SK-N-SH (cell line): ENCODE measurements around the gene SPINK5. TPM values are rescaled to one million over a fixed set of nuclear protein-coding genes. Genes with fewer than 3 reads are reported as not detected.

Experiments used
- CTCF ChIA-PET: fragments of 300-600, 350-600 bp; formaldehyde crosslinking; extraction: SDS; loops from one replicate; lab custom pipeline; 2021; lab: Yijun Ruan, JAX
- POLR2A ChIA-PET: fragments of 350-600 bp; sonication (Branson Sonifier 250); formaldehyde crosslinking; extraction: SDS; loops from one replicate; lab custom pipeline; 2020; ENCODE audit warnings: antibody characterized with exemption, inconsistent platforms; lab: Yijun Ruan, JAX
- DNase-seq: peaks from one replicate; pipeline ENCODE4 v3.0.0; 2012
- H2AFZ ChIP-seq: fragments of 200-600 bp; sonication (generic); 2 replicates; pipeline ENCODE4 v1.8.1; 2016; ENCODE audit warnings: antibody characterized with exemption, mild to moderate bottlenecking, low read depth
- H3F3A ChIP-seq: fragments of 200-600 bp; sonication (generic); replicated peaks from 2 replicates; pipeline ENCODE3; 2016; ENCODE audit warnings: antibody characterized with exemption, mild to moderate bottlenecking; ENCODE audit not compliant: insufficient read depth
- H3K27ac ChIP-seq, 2 experiments: fragments of 200-500 bp in 1 of 2; fragments of 200-600 bp in 1 of 2; sonication (Bioruptor generic) in 1 of 2; sonication (generic), shearing (Covaris generic) in 1 of 2; 2 replicates each; pipeline versions ENCODE4 v1.5.1 to v1.6.1; 2014 to 2016; ENCODE audit warnings: low read depth in 2 of 2, inconsistent platforms in 1 of 2, low read length in 1 of 2, mild to moderate bottlenecking in 1 of 2, mixed read lengths in 1 of 2
- H3K27me3 ChIP-seq: fragments of 200-600 bp; sonication (generic), shearing (Covaris generic); 2 replicates; pipeline ENCODE4 v1.6.1; 2016; ENCODE audit warnings: mixed run types; ENCODE audit not compliant: insufficient read depth
- H3K36me3 ChIP-seq, 2 experiments: fragments of 200-500 bp in 1 of 2; fragments of 200-600 bp in 1 of 2; sonication (Bioruptor generic) in 1 of 2; sonication (generic) in 1 of 2; replicated peaks in 1 of 2; 2 replicates each; pipeline versions ENCODE3 to v1.5.1; 2014 to 2016; ENCODE audit warnings: low read length in 1 of 2, mild to moderate bottlenecking in 1 of 2; ENCODE audit not compliant: insufficient read depth in 2 of 2, control insufficient read depth in 1 of 2
- H3K4me1 ChIP-seq, 2 experiments: fragments of 200-500 bp in 1 of 2; fragments of 200-600 bp in 1 of 2; sonication (Bioruptor generic) in 1 of 2; sonication (generic), shearing (Covaris generic) in 1 of 2; 2 replicates each; pipeline versions ENCODE4 v1.5.1 to v1.6.1; 2014 to 2016; ENCODE audit warnings: low read depth in 1 of 2, low read length in 1 of 2, mixed run types in 1 of 2; ENCODE audit not compliant: insufficient read depth in 2 of 2, control insufficient read depth in 1 of 2
- H3K4me2 ChIP-seq: fragments of 200-600 bp; sonication (generic), shearing (Covaris generic); 2 replicates; pipeline ENCODE4 v1.6.1; 2017; ENCODE audit warnings: mixed run types
- H3K4me3 ChIP-seq, 2 experiments: fragments of 200-500 bp in 1 of 2; fragments of 200-600 bp in 1 of 2; sonication (Bioruptor generic) in 1 of 2; sonication (generic), shearing (Covaris generic) in 1 of 2; 2 replicates each; pipeline versions ENCODE4 v1.5.1 to v1.8.1; 2014 to 2016; ENCODE audit warnings: low read depth in 2 of 2, inconsistent platforms in 1 of 2, low read length in 1 of 2, mild to moderate bottlenecking in 1 of 2, mixed read lengths in 1 of 2, moderate library complexity in 1 of 2
- H3K79me2 ChIP-seq: fragments of 200-600 bp; sonication (generic); 2 replicates; pipeline ENCODE4 v1.8.1; 2017; ENCODE audit warnings: mild to moderate bottlenecking; ENCODE audit not compliant: insufficient read depth
- H3K9ac ChIP-seq: fragments of 200-600 bp; sonication (generic); 2 replicates; pipeline ENCODE4 v1.6.1; 2017; ENCODE audit warnings: mixed run types
- H3K9me2 ChIP-seq: fragments of 200-600 bp; sonication (generic); 2 replicates; pipeline ENCODE4 v1.6.1; 2017; ENCODE audit warnings: mixed run types
- H3K9me3 ChIP-seq: fragments of 200-600 bp; sonication (generic); 2 replicates; pipeline ENCODE4 v1.6.1; 2017; ENCODE audit warnings: mixed run types, mild to moderate bottlenecking, moderate library complexity
- H4K20me1 ChIP-seq: fragments of 200-600 bp; sonication (generic); 2 replicates; pipeline ENCODE4 v1.6.1; 2017; ENCODE audit warnings: mild to moderate bottlenecking, mixed run types; ENCODE audit not compliant: insufficient read depth
- CHD2 ChIP-seq: fragments of 150-350 bp; IDR thresholded peaks from 2 replicates; pipeline ENCODE4 v1.6.1; 2018; ENCODE audit warnings: low read length; ENCODE audit not compliant: partially characterized antibody
- ELF1 ChIP-seq: IDR thresholded peaks from 2 replicates; pipeline ENCODE4 v1.4.0; 2012
- EZH2phosphoT487 ChIP-seq: fragments of 200-600 bp; sonication (generic); IDR thresholded peaks from 2 replicates; pipeline ENCODE4 v1.6.1; 2017; ENCODE audit warnings: low read depth, mixed run types, mild to moderate bottlenecking, antibody characterized with exemption, moderate library complexity, borderline replicate concordance
- FOSL2 ChIP-seq: IDR thresholded peaks from 2 replicates; pipeline ENCODE4 v1.4.0; 2012; ENCODE audit warnings: low read depth, mild to moderate bottlenecking, moderate library complexity, borderline replicate concordance
- GABPA ChIP-seq: IDR thresholded peaks from 2 replicates; pipeline ENCODE4 v1.4.0; 2012; ENCODE audit warnings: low read depth, mild to moderate bottlenecking
- JUND ChIP-seq: IDR thresholded peaks from 2 replicates; pipeline ENCODE4 v1.4.0; 2012
- NRF1 ChIP-seq: IDR thresholded peaks from 2 replicates; pipeline ENCODE4 v1.6.1; 2012; ENCODE audit warnings: low read depth, mild to moderate bottlenecking, low read length
- POLR2AphosphoS5 ChIP-seq: IDR thresholded peaks from 2 replicates; pipeline ENCODE4 v1.6.1; 2012; ENCODE audit warnings: low read depth, low read length
- RAD21 ChIP-seq: IDR thresholded peaks from 2 replicates; pipeline ENCODE4 v1.6.1; 2012; ENCODE audit warnings: mild to moderate bottlenecking, low read length
- RXRA ChIP-seq: IDR thresholded peaks from 2 replicates; pipeline ENCODE4 v1.4.0; 2012; ENCODE audit warnings: low read depth, mild to moderate bottlenecking, borderline replicate concordance
- SMC3 ChIP-seq: IDR thresholded peaks from 2 replicates; pipeline ENCODE4 v1.6.1; 2012; ENCODE audit warnings: low read depth, low read length, improper control_type of control experiment
- TAF1 ChIP-seq: IDR thresholded peaks from 2 replicates; pipeline ENCODE4 v1.6.1; 2012; ENCODE audit warnings: low read depth, mild to moderate bottlenecking, low read length, moderate library complexity, borderline replicate concordance
- TCF12 ChIP-seq: IDR thresholded peaks from 2 replicates; pipeline ENCODE4 v1.4.0; 2012
- TEAD4 ChIP-seq: IDR thresholded peaks from 2 replicates; pipeline ENCODE4 v1.4.0; 2012; ENCODE audit warnings: mild to moderate bottlenecking, borderline replicate concordance; ENCODE audit not compliant: insufficient read depth
- WGBS: methylation state at CpG from one replicate; pipeline ENCODE4 v1.1.6; 2017; ENCODE audit warnings: low lambda C conversion rate; 5-methylcytosine and 5-hydroxymethylcytosine counted together
- polyA plus RNA-seq, 3 experiments: library from polyadenylated mRNA; depleted of rRNA; stranded (reverse); fragments of >200 nt; gene quantifications; 2 replicates each; pipeline ENCODE4 v1.2.3, GENCODE V29; 2012
- TF ChIP-seq, protein P1 (sequence below): fragments of 200-600 bp; sonication (generic); IDR thresholded peaks from 2 replicates; pipeline ENCODE4 v1.6.1; 2017; ENCODE audit warnings: antibody characterized with exemption, mild to moderate bottlenecking, moderate library complexity
- TF ChIP-seq, protein P2 (sequence below): IDR thresholded peaks from 2 replicates; pipeline ENCODE4 v1.4.0; 2012; ENCODE audit warnings: low read depth, borderline replicate concordance
- TF ChIP-seq, protein P3 (sequence below): fragments of 150-350 bp; IDR thresholded peaks from 2 replicates; pipeline ENCODE4 v1.6.1; 2017; ENCODE audit warnings: antibody characterized with exemption, low read length, low read depth, borderline replicate concordance
- TF ChIP-seq, protein P4 (sequence below): IDR thresholded peaks from 2 replicates; pipeline ENCODE4 v1.4.0; 2012; ENCODE audit warnings: low read depth

The SPINK5 gene
- polyA plus RNA-seq, 1 of the 3 experiments (the other 2 are of a cell fraction) = not detected

DNA sequence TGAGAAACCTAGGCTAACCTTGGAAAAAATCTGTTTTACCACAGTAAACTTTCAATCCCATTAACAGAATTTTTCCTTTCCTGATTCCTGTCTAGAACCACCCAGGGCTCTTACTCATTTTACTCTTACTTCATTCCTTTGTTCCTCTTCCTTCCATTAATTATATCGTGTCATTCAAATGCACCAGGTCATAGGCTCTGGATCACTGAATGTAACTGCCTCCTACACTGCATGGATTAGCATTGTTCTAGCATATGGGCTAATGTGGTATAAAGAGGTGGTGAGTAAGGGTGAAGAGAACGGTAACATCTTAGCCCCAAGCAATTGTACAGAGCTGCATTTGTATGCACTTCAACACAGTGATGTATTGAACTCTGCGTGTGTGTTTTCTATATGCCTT is 49.5 kb upstream of the SPINK5 start:
- TF ChIP-seq RXRA = no peak
- TF ChIP-seq, protein P1, sequence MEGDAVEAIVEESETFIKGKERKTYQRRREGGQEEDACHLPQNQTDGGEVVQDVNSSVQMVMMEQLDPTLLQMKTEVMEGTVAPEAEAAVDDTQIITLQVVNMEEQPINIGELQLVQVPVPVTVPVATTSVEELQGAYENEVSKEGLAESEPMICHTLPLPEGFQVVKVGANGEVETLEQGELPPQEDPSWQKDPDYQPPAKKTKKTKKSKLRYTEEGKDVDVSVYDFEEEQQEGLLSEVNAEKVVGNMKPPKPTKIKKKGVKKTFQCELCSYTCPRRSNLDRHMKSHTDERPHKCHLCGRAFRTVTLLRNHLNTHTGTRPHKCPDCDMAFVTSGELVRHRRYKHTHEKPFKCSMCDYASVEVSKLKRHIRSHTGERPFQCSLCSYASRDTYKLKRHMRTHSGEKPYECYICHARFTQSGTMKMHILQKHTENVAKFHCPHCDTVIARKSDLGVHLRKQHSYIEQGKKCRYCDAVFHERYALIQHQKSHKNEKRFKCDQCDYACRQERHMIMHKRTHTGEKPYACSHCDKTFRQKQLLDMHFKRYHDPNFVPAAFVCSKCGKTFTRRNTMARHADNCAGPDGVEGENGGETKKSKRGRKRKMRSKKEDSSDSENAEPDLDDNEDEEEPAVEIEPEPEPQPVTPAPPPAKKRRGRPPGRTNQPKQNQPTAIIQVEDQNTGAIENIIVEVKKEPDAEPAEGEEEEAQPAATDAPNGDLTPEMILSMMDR = no peak
- TF ChIP-seq RAD21 = no peak
- no peak for TF ChIP-seq NRF1
- TF ChIP-seq CHD2 = no peak
- TF ChIP-seq, protein P2, sequence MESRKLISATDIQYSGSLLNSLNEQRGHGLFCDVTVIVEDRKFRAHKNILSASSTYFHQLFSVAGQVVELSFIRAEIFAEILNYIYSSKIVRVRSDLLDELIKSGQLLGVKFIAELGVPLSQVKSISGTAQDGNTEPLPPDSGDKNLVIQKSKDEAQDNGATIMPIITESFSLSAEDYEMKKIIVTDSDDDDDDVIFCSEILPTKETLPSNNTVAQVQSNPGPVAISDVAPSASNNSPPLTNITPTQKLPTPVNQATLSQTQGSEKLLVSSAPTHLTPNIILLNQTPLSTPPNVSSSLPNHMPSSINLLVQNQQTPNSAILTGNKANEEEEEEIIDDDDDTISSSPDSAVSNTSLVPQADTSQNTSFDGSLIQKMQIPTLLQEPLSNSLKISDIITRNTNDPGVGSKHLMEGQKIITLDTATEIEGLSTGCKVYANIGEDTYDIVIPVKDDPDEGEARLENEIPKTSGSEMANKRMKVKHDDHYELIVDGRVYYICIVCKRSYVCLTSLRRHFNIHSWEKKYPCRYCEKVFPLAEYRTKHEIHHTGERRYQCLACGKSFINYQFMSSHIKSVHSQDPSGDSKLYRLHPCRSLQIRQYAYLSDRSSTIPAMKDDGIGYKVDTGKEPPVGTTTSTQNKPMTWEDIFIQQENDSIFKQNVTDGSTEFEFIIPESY = no peak
- no peak for TF ChIP-seq TCF12
- no peak for TF ChIP-seq POLR2AphosphoS5
- no peak for TF ChIP-seq EZH2phosphoT487
- TF ChIP-seq, protein P3, sequence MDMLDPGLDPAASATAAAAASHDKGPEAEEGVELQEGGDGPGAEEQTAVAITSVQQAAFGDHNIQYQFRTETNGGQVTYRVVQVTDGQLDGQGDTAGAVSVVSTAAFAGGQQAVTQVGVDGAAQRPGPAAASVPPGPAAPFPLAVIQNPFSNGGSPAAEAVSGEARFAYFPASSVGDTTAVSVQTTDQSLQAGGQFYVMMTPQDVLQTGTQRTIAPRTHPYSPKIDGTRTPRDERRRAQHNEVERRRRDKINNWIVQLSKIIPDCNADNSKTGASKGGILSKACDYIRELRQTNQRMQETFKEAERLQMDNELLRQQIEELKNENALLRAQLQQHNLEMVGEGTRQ = no peak
- TF ChIP-seq FOSL2 = no peak
- TF ChIP-seq ELF1 = no peak
- TF ChIP-seq, protein P4, sequence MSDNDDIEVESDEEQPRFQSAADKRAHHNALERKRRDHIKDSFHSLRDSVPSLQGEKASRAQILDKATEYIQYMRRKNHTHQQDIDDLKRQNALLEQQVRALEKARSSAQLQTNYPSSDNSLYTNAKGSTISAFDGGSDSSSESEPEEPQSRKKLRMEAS = no peak
- TF ChIP-seq JUND = no peak
- no peak for TF ChIP-seq GABPA
- TF ChIP-seq SMC3 = no peak
- TF ChIP-seq TAF1 = no peak
- TF ChIP-seq TEAD4 = no peak
- TF ChIP-seq, all 33 proteins: peak for 0

More for the DNA sequence above, 49.5 kb upstream of the SPINK5 start:
- Histone ChIP-seq H3K36me3 (no peaks in the 10 kb centered on the region), H3K4me1 (no peaks in the 10 kb centered on the region), H3K4me2 (no peak overlapping the region), H3K79me2 (no peaks in the 10 kb centered on the region), H3K9me3 (no peaks in the 10 kb centered on the region), H4K20me1 (0 out of 2 replicates have a peak, but pooled peaks cover 4% of the 10 kb centered on the region), H3K27ac (no peak overlapping the region), H3K9ac (no peak overlapping the region), H3K27me3 (no peaks in the 10 kb centered on the region), H3K4me3 (no peak overlapping the region), H3F3A (no peaks in the 10 kb centered on the region), H3K9me2 (no peaks in the 10 kb centered on the region), H2AFZ (no peak overlapping the region)
- ChIA-PET CTCF (no interaction called here), POLR2A (no interaction called here)
- DNase-seq = no peak
- 53% methylated on average over 3 of the region's 3 CpGs for WGBS
